GM19025 (cell line): Measurements from ENCODE around the gene UBE2J2.

Experiments used
- ATAC-seq: cut with Tn5 transposase; IDR thresholded peaks from one replicate; pipeline ENCODE4 v1.9.1; 2021; ENCODE audit warnings: mild to moderate bottlenecking, low read depth, moderate library complexity; ENCODE audit not compliant: unreplicated experiment

The UBE2J2 gene

DNA sequence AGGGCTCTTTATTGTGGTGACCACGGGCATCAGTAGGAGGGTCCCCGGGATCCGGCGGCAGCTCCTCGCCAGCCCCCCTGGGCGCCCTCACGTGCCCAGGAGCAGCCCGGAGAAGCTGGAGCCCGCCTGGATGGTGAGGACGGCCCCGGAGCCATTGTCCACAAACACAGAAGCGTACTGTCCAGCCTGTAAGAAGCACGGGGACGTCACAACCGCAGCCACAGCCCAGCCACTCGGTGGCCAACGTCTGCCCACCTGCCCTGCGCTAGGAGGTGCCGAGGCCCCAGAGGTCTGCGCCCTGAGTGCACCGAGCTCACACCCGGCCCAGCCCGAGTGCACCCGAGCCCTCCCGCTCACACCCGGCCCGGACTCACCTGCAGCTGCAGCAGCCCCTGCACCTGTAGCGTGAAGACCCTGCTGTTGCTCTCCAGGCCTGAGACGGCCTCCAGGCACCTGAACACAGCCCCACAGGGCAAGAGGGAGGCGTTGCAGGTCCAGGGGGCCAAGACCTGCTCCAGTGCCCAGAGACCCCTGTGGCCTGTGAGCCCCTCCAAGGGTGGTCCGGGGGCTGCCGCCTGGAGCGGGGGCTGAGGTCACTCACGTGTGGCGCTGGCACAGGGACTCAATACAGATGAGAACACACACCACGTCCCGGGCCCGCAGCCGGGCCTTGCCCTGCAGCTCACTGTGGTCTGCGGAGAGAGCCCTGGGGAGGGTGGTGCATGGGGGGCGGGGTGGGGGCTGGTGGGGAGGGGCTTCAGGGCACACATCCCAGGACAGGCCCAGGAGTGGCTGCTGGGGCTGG, 31.0 kb downstream of the UBE2J2 start:
- no peak for ATAC-seq

DNA sequence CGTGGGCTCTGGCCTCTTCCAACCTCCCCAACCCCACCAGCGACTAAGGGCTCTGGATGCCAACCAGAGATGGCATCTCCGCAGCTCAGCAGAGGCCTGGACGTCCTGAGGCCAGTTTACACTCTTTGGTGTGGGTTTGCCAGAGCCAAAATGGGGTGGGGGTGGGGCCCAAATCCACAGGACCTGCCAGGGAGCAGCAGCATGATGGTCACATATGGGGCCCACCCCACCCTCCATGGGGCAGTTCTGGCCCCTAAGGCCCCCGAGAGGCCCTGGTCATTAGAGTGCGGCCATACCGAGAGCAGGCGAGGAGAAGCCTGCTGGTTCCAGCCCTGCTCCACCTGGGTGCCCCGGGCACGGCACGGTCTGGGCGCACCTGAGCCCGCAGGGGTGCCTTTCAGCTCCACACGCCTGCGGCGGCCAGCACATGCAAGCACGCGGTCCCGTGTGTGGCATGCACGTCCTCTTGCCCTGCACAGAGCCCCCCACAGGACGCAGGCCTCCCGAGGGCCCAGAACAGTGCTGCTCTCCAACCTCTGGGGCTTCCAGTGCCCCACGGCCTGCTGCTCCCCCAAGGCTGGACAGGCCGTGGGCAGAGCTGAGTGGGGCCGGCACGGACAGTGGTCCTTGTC, 31.9 kb downstream of the UBE2J2 start:
- ATAC-seq, result no peak

DNA sequence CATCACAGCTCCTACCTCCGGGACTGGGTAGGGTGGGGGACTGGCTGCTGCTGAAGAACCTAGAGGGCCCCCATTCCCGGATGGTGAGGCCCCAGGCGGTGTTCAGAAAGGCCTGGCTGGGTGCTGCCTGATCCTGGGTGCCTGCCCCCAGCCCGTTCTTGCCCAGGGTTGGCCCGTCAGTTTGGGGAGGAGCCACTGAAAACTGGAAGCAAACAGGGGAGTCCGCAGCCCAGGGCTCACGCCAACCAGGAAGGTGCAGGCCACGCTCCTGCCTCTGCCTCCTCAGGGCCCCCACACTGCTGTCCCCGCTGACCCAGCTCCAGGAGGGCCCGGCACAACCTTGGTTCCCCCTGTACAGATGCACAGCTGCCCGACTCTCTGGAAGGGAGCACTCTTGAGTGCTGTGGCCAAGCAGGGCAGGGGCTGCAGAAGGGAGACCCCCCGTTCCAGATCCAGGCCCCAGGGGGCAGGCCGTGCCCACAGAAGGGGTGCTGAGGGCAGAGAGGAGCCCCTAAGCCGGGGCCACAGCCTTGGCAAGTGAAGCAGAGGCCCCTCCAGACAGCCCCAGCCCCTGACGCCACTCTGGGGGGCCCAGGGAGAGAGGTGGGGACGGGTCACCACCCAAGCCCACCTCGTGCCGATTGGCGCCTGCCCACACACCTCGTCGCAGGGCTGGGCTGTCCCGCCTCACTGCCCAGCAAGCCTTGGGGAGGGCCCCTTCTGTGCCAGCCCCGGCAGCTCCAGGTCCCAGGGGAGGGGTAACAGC, 32.6 kb downstream of the UBE2J2 start:
- ATAC-seq, result no peak

DNA sequence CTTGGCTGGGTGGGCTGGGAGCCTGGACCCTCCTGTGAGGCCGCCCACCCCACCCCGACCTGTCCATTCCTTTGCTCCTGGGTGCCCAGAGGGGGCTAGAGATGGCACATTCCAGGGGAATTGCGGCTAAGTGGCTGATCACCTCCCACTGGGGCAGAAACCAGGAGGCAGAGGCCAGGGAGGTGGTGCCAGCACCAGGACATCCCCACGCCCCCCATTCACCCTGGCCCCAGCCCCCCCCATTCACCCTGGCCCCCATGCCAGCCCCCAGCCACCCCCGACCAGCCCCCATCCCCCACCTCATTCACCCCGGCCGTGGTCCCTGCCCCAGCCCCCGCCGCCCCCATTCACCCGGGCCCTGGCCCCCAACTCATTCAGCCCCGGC, 33.3 kb downstream of the UBE2J2 start:
- ATAC-seq, result no peak

DNA sequence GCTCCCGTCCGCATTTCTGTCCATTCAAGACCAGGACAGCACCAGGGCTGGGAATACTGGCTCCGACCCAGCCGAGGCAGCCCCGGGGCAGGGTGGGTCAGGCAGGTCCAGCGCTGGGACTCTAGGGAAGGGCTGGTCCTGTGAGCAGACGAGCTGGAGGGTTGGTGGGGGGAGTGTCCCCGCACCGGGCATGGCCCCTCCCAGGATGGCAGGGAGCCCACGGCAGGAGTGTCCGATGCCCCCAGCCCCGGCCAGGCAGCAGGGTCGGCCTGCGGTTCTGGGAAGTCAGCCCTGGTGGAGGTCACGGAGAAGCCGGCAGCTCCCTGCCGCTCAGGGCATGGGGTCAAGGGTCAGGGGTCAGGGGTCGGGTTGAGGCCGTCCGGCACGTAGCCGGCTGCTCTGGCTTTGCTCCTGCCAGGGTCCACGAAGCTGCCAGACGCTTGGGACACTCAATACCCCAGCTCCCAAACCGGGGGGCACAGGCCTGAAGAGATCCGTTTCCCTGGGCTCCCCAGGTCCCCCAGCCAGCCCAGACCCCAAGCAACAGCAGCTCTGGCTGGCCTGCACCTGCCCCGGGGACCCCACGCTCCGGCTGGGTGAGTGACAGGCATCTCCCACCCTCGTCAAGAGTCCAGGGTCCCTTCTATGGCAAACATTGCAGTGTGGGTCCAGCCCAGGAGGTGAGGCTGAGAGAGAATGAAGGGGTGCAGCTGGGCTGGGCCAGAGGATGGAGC, 33.9 kb downstream of the UBE2J2 start:
- no peak for ATAC-seq

DNA sequence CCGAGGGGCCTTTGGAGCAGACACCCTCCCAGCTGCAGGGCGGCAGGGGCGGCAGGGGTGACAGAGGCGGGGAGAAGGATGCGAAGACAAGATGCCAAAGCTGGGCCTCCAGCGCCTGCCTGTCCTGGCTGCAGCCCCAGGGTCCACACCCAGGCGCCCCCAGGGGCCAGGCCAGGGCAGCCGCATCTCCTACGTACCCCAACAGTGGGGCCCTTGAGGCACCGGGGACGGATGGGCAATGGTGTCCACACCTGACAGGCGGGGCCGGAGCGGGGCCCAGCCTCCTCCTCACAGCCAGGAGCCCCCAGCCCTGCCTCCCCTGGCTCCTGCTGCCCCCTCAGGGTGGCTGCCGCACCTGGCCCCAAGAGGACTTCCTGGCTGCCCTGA, 34.4 kb downstream of the UBE2J2 start:
- no peak for ATAC-seq

DNA sequence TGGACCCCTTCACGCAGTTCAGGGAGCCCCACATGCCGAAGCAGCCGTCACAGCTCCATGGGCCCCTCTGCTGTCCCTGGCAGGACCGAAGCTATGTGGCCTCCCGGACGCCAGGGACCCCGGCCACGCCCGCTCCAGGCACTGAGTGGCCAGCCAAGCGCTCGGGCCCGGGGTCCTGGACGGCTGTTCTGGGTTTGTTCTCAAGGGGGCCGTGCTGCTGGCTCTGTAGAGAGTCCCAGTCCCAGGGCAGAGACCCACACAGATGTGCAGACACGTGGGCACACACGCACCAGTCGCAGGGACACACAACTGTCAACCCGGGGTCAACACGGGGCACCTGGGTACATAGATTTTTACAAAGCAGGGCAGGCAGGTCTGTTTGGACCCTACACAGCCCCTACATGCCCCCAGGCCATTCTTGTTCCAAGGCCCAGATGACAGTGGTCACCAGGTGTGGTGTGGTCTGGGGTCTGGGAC, 34.9 kb downstream of the UBE2J2 start:
- no peak for ATAC-seq

DNA sequence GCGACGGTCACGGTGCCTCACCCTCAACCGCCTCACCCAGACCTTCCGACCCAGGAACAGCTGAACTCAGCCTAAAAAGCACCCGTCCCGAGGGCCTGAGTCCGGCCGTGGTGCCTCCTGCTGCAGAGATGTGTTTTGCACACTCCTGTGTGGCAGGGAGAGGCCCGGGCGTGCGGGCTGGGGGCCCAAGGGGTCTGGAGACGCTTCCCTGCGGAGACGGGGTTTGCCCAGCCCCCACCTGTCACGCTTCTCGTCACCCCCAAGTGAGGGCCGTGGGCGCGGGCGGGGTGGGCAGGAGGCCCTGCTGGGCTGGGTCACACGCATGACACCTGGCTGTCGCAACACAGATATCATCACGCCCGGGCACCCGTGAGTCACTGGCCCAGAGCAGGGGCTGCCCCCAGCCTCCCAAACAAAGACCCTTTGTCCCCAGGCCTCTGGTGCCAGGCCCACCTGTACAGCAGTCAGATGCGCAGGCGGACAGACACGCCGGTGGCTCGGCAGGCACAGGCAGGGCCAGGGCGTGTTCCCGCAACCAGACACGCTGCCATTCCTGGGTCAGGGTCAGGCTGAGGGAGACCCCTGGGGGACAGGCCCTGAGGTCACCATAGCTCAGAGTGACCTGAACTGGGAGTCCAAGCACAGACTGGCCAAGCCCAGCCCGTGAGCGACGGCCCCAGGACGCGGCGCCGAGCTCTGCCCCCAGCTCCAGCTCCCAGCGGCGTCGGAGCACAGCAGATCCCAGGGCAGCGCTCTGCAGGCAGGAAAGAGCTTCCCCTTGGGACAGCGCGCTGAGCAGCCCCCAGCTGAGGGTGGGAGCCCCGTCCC, 35.6 kb downstream of the UBE2J2 start:
- ATAC-seq, result no peak

DNA sequence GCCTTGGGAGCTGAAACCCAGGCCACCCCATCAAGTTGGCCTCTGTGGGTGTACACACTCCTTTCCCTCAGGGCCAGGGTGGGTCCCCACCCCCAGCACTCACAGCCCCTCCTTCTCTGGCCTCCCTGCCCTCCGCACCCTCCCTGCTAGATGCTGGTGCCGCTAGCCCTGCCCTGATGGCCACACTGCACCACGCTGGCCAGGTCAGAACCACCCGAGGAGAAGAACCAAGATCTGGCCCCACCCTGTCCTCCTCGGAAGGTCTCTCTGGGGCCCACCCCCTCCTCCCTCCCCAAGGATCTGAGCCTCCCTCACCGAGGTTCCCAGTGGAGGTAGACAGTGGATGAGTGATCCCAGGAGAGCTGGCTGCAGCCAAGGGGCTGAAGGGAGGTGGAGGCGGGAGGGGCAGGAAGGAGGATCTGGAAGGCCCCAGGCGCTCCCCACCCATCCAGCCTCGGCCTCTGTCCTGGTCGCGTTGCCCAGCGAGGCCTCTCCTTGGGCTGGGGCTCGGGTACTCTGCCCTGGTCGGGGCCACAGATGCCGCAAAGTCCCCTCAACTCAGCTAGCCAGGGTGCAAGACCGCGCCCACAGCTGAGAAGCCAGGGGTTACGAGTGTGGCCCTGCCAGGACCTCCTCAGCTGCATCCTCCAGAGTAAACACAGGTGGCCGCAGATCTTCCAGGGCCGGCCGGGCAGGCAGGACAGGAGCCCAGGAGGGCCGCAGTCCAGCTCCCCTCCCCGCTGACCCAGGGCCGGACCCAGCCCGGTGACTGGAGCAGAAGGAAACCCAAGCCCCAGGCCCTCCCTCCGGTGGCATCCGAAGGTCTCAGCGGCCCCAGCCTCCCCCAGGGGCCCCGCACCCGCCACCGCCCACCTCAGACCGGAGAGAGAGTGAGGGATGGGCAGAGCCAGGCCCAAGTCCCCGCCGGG, 36.4 kb downstream of the UBE2J2 start:
- ATAC-seq, result no peak

DNA sequence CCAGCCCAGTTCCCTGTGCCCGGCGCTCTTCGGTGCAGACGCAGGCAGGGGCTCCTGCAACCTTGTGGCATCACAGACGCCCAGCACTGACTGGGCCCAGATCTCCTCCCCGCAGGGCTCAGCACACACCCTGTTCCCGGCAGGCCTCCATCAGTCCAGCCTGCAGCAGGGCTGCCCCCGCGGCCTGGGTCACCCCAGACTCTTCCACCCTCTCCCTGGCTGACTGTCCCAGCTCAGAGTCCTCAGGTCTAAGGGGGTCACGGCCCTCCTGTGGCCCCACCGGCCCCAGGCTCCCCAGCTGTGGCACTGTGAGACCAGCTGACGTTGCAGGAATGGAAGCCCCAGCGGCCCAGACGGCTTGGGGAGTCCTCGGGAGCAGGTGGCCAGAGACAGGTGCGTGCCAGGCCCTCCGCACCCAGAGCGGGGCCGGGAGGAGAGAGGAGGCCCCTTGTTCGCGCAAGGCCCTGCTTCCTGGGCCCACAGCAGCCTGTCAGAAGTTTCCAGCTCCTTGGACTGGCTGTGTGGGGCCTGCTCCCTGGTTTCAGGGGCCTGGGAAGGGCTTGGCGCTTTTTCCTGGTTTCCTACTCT, 37.4 kb downstream of the UBE2J2 start:
- ATAC-seq, result no peak

DNA sequence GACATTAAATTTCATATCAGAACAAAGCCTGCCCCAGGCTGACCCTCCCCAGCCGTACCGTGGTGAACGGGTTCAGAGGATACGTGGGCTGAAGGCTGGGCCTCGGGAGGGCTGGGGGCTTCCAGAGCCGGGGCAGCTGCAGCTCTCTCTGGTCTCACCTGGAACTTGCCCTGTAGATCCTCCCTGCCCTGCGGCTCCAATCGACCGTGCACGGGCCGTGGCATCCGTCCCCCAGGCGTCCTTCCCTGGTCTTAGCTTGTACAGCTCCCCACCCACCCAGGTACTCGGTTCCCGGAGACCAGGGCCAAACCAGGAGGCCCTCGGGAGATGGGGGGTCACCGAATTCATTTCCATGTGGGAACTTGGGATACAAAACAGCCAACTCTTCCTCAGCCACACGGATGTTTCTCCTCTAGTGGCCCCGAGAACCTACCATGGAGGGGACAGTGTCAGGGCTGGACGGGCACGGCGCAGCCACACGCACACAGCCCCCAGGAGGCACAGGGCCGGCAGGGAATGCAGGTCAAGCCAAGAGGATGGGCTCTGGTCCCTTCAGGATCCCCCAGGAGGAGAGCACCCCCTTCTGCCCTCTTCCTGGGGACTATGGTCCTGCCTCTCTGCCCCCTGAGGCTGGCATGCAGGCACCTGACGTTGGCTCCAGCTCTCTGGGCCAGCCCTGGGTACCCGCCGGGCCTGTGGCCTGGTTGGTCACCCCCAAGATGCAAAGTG, 38.5 kb downstream of the UBE2J2 start:
- no peak for ATAC-seq

DNA sequence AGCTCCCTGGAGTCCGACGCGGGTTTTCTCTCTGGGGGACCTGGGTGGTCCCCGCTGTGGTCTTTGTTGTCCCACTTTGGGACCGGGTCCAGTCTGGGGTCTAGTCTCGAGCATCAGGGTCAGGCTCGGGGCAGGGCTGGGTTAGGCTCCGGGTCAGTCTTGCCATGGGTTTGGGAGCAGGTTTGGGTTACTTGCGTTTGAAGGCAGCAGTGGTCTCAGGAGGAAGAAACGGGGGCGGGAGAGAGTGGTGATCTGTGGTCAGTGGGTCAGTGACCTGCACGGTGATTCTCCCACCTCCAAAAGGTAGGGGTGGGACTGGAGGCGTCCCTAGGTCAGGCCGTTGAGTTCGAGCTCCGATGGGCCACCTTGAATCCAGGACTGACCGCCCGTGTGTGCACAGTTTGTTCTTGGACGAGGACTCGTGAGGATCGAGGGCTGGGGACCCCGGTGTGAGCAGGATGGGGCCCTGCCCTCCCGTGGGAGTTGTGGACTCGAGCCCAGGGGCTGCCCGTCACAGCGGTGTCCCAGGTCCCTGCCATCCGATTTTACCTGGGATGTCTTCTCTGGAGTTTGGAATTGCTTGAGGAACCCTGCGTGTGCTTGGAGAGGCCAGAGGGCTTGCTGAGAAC, 39.4 kb downstream of the UBE2J2 start:
- ATAC-seq, result no peak

DNA sequence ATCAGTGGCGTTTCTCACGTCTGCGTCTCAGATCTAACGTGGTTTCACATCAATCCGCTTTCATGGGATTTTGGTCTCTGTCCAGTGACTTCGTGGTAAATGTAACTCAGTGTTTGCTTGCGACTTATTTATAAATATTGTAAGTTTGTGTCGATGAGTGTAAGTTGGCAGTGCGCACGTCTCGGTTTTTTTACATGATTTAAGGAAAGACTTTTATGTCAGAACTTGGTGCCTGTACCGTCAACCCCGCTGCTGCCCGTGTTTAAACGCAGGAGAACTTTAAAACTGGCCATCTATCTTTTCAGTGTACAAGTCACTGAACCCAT, 40.1 kb downstream of the UBE2J2 start:
- no peak for ATAC-seq

DNA sequence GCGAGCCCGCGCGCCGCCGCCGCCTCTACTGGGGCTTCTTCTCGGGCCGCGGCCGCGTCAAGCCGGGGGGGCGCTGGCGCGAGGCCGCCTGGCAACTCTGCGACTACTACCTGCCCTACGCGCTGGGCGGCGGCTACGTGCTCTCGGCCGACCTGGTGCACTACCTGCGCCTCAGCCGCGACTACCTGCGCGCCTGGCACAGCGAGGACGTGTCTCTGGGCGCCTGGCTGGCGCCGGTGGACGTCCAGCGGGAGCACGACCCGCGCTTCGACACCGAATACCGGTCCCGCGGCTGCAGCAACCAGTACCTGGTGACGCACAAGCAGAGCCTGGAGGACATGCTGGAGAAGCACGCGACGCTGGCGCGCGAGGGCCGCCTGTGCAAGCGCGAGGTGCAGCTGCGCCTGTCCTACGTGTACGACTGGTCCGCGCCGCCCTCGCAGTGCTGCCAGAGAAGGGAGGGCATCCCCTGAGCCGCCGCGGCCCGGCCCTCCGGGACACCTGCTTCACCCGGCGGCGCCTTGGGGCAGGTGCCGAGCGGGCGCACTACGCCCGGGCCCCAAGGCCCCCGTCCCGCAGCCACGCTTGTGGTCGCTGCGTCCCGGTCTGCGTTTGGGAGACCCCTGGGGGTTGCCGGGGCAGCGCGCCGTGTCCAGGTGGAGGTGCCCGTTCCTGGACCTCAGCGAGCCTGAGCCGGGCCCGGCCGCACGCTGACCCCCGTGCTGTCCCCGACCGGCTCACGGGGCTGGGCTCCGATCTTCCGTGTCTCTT, 40.7 kb downstream of the UBE2J2 start:
- ATAC-seq, result no peak

DNA sequence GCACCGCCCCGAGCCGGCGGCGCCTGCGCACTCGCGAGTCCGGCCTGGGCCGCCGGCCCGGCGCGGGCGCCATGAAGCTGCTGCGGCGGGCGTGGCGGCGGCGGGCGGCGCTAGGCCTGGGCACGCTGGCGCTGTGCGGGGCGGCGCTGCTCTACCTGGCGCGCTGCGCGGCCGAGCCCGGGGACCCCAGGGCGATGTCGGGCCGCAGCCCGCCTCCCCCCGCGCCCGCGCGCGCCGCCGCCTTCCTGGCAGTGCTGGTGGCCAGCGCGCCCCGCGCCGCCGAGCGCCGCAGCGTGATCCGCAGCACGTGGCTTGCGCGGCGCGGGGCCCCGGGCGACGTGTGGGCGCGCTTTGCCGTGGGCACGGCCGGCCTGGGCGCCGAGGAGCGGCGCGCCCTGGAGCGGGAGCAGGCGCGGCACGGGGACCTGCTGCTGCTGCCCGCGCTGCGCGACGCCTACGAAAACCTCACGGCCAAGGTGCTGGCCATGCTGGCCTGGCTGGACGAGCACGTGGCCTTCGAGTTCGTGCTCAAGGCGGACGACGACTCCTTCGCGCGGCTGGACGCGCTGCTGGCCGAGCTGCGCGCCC, 41.4 kb downstream of the UBE2J2 start, which contains the start of gene B3GALT6:
TSS of gene B3GALT6 (plus strand) at position 30 of the 588 bp plus-strand sequence. CDS start at position 72, 42 bp downstream.
- no peak for ATAC-seq
